Measurements from ENCODE around the gene SPIRE2.
"Not testable (repeated sequence)": the region's sequence is repeated elsewhere in the genome, so short reads cannot be mapped to it uniquely, and the experiment has no call there.

The SPIRE2 gene

DNA sequence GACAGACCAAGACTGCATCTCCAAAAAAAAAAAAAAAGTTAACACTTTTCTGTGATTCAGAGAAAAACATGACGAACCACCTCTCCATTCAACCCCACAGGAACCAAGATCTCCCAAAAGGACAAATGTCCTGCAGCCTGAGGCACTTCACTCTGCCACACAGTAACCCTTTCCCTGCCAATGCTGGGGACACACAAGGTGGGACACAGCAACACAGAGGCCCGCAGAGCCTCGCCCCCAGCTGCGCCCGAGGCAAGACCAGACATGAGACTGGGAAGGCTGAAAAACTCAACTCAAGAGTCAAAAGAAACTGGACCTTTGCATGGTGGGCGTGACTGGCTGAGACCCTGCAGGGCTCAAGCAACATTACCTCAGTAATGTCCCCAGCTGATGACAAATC, 45.8 kb upstream of the SPIRE2 start:
- Histone ChIP-seq H4K20me1 (ENCODE audit: insufficient read depth, low read length) (peaks cover 7% of the 10 kb centered on the region; the same call in 1 of the 2 replicates), H3K4me1 (ENCODE audit: insufficient read depth, low read length) (no peaks in the 10 kb centered on the region), H3K4me2 (ENCODE audit: insufficient read depth, low read length) (no peak overlapping the region), H3K9me3 (ENCODE audit: insufficient read depth, low read length, severe bottlenecking) (no peaks in the 10 kb centered on the region), H3K79me2 (ENCODE audit: insufficient read depth, low read length) (peaks cover 2% of the 10 kb centered on the region; the same call in 1 of the 2 replicates), H3K9ac (ENCODE audit: low read depth, low read length) (no peak overlapping the region), H3K36me3 (ENCODE audit: insufficient read depth, low read length) (peaks cover 92% of the 10 kb centered on the region), H3K27me3 (ENCODE audit: insufficient read depth, low read length, poor library complexity) (no peaks in the 10 kb centered on the region), H2AFZ (ENCODE audit: low read depth, low read length) (no peak overlapping the region), H3K27ac (ENCODE audit: low read length) (no peak overlapping the region), H3K4me3 (ENCODE audit: low read depth in 1 of 2, low read length in 2 of 2) (no peak overlapping the region)
- TF ChIP-seq, protein P1, sequence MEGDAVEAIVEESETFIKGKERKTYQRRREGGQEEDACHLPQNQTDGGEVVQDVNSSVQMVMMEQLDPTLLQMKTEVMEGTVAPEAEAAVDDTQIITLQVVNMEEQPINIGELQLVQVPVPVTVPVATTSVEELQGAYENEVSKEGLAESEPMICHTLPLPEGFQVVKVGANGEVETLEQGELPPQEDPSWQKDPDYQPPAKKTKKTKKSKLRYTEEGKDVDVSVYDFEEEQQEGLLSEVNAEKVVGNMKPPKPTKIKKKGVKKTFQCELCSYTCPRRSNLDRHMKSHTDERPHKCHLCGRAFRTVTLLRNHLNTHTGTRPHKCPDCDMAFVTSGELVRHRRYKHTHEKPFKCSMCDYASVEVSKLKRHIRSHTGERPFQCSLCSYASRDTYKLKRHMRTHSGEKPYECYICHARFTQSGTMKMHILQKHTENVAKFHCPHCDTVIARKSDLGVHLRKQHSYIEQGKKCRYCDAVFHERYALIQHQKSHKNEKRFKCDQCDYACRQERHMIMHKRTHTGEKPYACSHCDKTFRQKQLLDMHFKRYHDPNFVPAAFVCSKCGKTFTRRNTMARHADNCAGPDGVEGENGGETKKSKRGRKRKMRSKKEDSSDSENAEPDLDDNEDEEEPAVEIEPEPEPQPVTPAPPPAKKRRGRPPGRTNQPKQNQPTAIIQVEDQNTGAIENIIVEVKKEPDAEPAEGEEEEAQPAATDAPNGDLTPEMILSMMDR (IDR thresholded peaks at IDR 0.05; ENCODE audit: borderline replicate concordance, extremely low read depth, low read length, poor library complexity, severe bottlenecking) = no peak
- no peak for TF ChIP-seq EZH2 (IDR thresholded peaks at IDR 0.05; ENCODE audit: borderline replicate concordance, low read depth, low read length, severe bottlenecking)
- no peak for DNase-seq
- no peak for ATAC-seq (ENCODE audit: insufficient read depth, low read depth)

DNA sequence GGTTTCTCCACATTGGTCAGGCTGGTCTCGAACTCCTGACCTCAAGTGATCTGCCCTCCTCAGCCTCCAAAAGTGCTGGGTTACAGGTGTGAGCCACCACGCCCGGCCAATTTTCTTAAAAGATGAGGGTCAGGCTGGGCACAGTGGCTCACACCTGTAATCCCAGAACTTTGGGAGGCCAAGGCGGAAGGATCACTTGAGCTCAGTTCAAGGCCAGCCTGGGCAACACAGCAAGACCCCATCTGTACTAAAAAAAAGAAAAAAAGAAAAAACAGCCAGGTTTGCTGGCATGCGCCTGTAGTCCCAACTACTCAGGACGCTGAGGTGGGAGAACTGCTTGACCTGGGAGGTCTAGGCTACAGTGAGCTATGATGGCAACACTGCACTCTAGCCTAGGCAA, 44.3 kb upstream of the SPIRE2 start:
- not testable (repeated sequence) for H3K9ac ChIP-seq (ENCODE audit: low read depth, low read length); H3K4me2 ChIP-seq (ENCODE audit: insufficient read depth, low read length); H4K20me1 ChIP-seq (ENCODE audit: insufficient read depth, low read length); H3K4me3 ChIP-seq (ENCODE audit: low read depth in 1 of 2, low read length in 2 of 2); H2AFZ ChIP-seq (ENCODE audit: low read depth, low read length); H3K27me3 ChIP-seq (ENCODE audit: insufficient read depth, low read length, poor library complexity); H3K9me3 ChIP-seq (ENCODE audit: insufficient read depth, low read length, severe bottlenecking); ATAC-seq (ENCODE audit: insufficient read depth, low read depth); H3K27ac ChIP-seq (ENCODE audit: low read length); H3K4me1 ChIP-seq (ENCODE audit: insufficient read depth, low read length); DNase-seq; H3K79me2 ChIP-seq (ENCODE audit: insufficient read depth, low read length)
- peaks cover 92% of the 10 kb centered on the region for H3K36me3 ChIP-seq (ENCODE audit: insufficient read depth, low read length)

DNA sequence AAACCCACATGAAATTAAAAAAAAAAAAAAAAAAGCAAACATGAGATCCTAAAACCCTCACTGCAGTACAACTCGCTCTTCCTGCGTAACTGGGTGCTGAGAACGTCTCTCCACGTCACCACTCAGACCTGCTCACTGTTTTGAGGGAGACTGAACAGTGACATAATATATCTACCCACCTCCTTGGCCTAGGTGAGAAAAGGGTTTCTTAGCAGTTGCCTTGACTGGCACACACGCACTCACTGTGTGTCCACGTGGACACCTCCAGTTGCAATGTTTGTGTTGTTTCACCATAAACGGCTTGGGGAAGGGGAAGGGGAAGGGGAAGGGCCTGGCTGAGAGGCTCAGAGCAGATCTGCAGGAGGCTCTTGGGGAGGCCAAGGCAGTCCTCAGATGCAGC, 43.9 kb upstream of the SPIRE2 start:
- TF ChIP-seq, protein P1 (IDR thresholded peaks at IDR 0.05; ENCODE audit: borderline replicate concordance, extremely low read depth, low read length, poor library complexity, severe bottlenecking) = no peak
- no peak for TF ChIP-seq EZH2 (IDR thresholded peaks at IDR 0.05; ENCODE audit: borderline replicate concordance, low read depth, low read length, severe bottlenecking)
- ATAC-seq (ENCODE audit: insufficient read depth, low read depth) (no peak), DNase-seq (no peak)
- Histone ChIP-seq H3K36me3 (ENCODE audit: insufficient read depth, low read length) (peaks cover 92% of the 10 kb centered on the region), H3K4me1 (ENCODE audit: insufficient read depth, low read length) (no peaks in the 10 kb centered on the region), H2AFZ (ENCODE audit: low read depth, low read length) (no peak overlapping the region), H3K27me3 (ENCODE audit: insufficient read depth, low read length, poor library complexity) (no peaks in the 10 kb centered on the region), H4K20me1 (ENCODE audit: insufficient read depth, low read length) (peaks cover 7% of the 10 kb centered on the region; the same call in 1 of the 2 replicates), H3K9ac (ENCODE audit: low read depth, low read length) (no peak overlapping the region), H3K4me3 (ENCODE audit: low read depth in 1 of 2, low read length in 2 of 2) (no peak overlapping the region), H3K9me3 (ENCODE audit: insufficient read depth, low read length, severe bottlenecking) (no peaks in the 10 kb centered on the region), H3K79me2 (ENCODE audit: insufficient read depth, low read length) (peaks cover 12% of the 10 kb centered on the region; the same call in 1 of the 2 replicates), H3K4me2 (ENCODE audit: insufficient read depth, low read length) (no peak overlapping the region), H3K27ac (ENCODE audit: low read length) (no peak overlapping the region)

DNA sequence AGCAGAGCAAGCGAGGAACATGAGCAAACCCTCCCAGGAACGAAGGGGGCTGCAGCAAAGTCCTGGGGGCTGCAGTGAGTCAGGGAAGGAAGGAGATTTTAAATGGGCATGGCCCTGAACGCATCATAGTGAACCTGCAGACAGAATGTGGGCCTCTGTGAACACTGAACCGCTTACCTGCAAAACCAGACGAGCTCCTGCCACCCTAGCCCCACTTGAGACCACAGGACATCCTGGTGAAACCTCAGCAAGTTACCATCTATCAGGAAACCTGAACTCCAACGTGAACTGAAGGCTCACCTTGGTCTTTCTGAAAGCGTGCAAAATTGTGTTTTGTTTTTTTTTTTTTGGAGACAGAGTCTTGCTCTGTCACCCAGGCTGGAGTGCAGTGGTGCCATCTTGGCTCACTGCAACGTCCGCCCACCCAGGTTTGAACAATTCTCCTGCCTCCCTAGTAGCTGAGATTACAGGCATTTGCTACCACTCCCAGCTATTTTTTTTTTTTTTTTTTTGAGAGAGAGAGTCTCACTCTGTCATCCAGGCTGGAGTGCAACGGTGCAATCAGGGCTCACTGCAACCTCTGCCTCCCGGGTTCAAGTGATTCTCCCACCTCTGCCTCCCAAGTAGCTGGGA, 42.6 kb upstream of the SPIRE2 start:
- Histone ChIP-seq H4K20me1 (ENCODE audit: insufficient read depth, low read length) (peaks cover 7% of the 10 kb centered on the region; the same call in 1 of the 2 replicates), H3K4me2 (ENCODE audit: insufficient read depth, low read length) (no peak overlapping the region), H3K4me3 (ENCODE audit: low read depth in 1 of 2, low read length in 2 of 2) (no peak overlapping the region), H3K79me2 (ENCODE audit: insufficient read depth, low read length) (peaks cover 19% of the 10 kb centered on the region; the same call in 1 of the 2 replicates), H3K9ac (ENCODE audit: low read depth, low read length) (no peak overlapping the region), H3K9me3 (ENCODE audit: insufficient read depth, low read length, severe bottlenecking) (no peaks in the 10 kb centered on the region), H3K36me3 (ENCODE audit: insufficient read depth, low read length) (peaks cover 90% of the 10 kb centered on the region), H2AFZ (ENCODE audit: low read depth, low read length) (no peak overlapping the region), H3K27ac (ENCODE audit: low read length) (no peak overlapping the region), H3K27me3 (ENCODE audit: insufficient read depth, low read length, poor library complexity) (no peaks in the 10 kb centered on the region), H3K4me1 (ENCODE audit: insufficient read depth, low read length) (no peaks in the 10 kb centered on the region)
- no peak for ATAC-seq (ENCODE audit: insufficient read depth, low read depth)
- TF ChIP-seq, protein P1 (IDR thresholded peaks at IDR 0.05; ENCODE audit: borderline replicate concordance, extremely low read depth, low read length, poor library complexity, severe bottlenecking) = no peak
- no peak for TF ChIP-seq EZH2 (IDR thresholded peaks at IDR 0.05; ENCODE audit: borderline replicate concordance, low read depth, low read length, severe bottlenecking)
- DNase-seq = no peak
